ENCODE results near the gene ZNF280D. TPM values are rescaled to one million over a fixed set of nuclear protein-coding genes. Genes with fewer than 3 reads are reported as not detected.

ZNF280D gene
- total RNA-seq, 2 donors from 2014 or later, result 28.3 to 38.7 TPM

DNA sequence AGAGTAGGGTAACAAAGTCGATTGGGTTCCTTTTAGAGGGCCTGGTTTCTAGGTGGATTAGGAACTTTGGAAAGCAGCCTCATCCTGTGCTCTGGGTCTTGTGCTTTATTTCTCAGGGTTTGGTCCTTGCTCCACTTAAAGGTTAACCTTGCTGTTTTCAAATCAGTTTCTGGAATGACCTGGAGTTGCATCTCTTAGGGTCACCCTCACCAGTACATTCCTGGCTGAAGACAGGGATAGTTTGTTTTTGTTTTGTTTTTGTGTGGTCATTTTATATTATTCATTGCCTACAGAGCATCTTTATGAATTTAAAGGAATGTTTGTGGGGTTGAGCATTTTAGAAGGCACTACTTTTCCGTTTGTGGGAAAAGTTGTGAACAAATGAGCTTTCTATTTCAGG is 45.5 kb upstream of the ZNF280D start:
- H3K27me3 ChIP-seq, result no peaks in the 10 kb centered on the region
- intact Hi-C loops (cut with DNase I), result no loop called here
- 68 to 84% methylated on average over 2 of the region's 2 CpGs for WGBS, 2 donors
- TF ChIP-seq, protein P1, sequence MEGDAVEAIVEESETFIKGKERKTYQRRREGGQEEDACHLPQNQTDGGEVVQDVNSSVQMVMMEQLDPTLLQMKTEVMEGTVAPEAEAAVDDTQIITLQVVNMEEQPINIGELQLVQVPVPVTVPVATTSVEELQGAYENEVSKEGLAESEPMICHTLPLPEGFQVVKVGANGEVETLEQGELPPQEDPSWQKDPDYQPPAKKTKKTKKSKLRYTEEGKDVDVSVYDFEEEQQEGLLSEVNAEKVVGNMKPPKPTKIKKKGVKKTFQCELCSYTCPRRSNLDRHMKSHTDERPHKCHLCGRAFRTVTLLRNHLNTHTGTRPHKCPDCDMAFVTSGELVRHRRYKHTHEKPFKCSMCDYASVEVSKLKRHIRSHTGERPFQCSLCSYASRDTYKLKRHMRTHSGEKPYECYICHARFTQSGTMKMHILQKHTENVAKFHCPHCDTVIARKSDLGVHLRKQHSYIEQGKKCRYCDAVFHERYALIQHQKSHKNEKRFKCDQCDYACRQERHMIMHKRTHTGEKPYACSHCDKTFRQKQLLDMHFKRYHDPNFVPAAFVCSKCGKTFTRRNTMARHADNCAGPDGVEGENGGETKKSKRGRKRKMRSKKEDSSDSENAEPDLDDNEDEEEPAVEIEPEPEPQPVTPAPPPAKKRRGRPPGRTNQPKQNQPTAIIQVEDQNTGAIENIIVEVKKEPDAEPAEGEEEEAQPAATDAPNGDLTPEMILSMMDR (IDR thresholded peaks at IDR 0.05), result no peak
- TF ChIP-seq POLR2A (IDR thresholded peaks at IDR 0.05), result no peak
- ATAC-seq (no peak), DNase-seq (no peak)
- no peaks in the 10 kb centered on the region for H3K4me1 ChIP-seq
- H3K27ac ChIP-seq, result no peak overlapping the region
- H3K36me3 ChIP-seq (replicated peaks in 1 of 2; ENCODE audit: insufficient read depth in 1 of 2, low read depth in 2 of 2), result no peaks in the 10 kb centered on the region
- no peak overlapping the region for H3K4me3 ChIP-seq
- no peaks in the 10 kb centered on the region for H3K9me3 ChIP-seq

DNA sequence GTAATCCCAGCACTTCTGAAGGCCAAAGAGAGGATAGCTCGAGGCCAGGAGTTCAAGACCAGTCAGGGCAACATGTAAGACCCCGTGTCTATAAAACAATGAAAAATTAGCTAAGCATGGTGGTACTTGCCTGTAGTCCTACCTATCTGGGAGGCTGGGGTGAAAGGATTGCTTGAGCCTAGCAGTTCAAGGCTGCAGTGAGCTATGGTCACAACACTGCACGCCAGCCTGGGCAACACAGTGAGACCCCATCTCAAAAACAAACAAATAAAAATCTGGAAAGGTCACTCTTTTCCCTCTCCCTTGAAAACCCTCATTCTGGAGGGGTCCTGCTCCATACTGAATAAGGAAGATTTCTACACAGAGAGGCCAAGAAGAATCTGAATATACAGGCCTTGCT is 43.5 kb upstream of the ZNF280D start:
- Histone ChIP-seq H3K4me3 (no peak overlapping the region), H3K36me3 (replicated peaks in 1 of 2; ENCODE audit: insufficient read depth in 1 of 2, low read depth in 2 of 2) (no peaks in the 10 kb centered on the region), H3K9me3 (no peaks in the 10 kb centered on the region), H3K27me3 (no peaks in the 10 kb centered on the region), H3K4me1 (peaks cover 8% of the 10 kb centered on the region), H3K27ac (no peak overlapping the region)
- intact Hi-C loops (cut with DNase I), result no loop called here
- TF ChIP-seq POLR2A (IDR thresholded peaks at IDR 0.05), result no peak
- no peak for ATAC-seq
- WGBS, 2 donors, result 68 to 97% methylated on average over 3 of the region's 3 CpGs
- DNase-seq, result no peak

DNA sequence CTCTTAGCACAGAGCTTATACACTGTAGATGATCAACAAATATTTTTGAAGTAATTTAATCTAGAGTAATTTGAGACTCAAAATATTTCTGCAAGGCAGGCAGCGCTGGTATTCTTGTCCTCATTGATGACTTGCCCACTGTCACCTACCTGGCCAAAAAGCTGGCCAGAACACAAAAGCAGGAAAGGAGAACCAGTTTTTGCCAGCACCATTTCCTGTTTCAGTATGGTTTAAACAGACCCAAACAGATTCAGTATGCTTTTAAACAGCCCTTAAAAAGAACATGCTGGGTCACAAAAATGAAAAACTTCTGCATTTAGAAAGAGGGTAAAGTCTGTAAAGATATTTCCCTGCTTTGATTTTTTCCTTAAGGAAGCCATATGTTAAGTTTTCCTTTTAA is 42.3 kb upstream of the ZNF280D start:
- H3K9me3 ChIP-seq, result no peaks in the 10 kb centered on the region
- no peaks in the 10 kb centered on the region for H3K27me3 ChIP-seq
- no peaks in the 10 kb centered on the region for H3K36me3 ChIP-seq (replicated peaks in 1 of 2; ENCODE audit: insufficient read depth in 1 of 2, low read depth in 2 of 2)
- intact Hi-C loops (cut with DNase I), result no loop called here
- ATAC-seq, result no peak
- 52 to 58% methylated on average over 1 of the region's 1 CpG for WGBS, 2 donors
- H3K27ac ChIP-seq, result no peak overlapping the region
- peaks cover 8% of the 10 kb centered on the region for H3K4me1 ChIP-seq
- no peak for DNase-seq
- no peak for TF ChIP-seq POLR2A (IDR thresholded peaks at IDR 0.05)
- TF ChIP-seq, protein P1 (IDR thresholded peaks at IDR 0.05), result no peak
- H3K4me3 ChIP-seq, result no peak overlapping the region

DNA sequence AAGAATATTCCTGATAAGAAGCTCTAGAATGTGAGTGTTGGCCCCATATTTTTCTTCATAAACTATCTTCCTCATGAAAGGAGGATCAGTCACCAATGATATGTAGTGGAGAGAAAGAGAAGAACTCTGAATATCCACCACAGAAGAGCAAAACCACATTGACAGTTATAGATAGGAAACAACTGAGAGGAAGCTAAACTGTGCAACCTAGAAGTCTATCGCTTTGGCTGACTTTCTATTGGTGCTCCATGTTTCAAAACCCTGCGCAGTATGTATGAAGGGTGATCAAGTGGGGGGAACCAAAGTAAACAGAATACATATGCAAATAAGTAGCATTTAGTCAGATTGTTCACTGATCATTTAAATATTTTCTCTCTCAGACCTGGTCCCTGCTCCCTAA is 41.0 kb upstream of the ZNF280D start:
- TF ChIP-seq, protein P1 (IDR thresholded peaks at IDR 0.05), result no peak
- no peak for TF ChIP-seq POLR2A (IDR thresholded peaks at IDR 0.05)
- Histone ChIP-seq H3K27ac (no peak overlapping the region), H3K4me3 (no peak overlapping the region), H3K9me3 (no peaks in the 10 kb centered on the region), H3K27me3 (no peaks in the 10 kb centered on the region), H3K4me1 (peaks cover 8% of the 10 kb centered on the region), H3K36me3 (replicated peaks in 1 of 2; ENCODE audit: insufficient read depth in 1 of 2, low read depth in 2 of 2) (no peaks in the 10 kb centered on the region)
- ATAC-seq (no peak), DNase-seq (no peak)
- 74 to 95% methylated on average over 2 of the region's 2 CpGs for WGBS, 2 donors
- intact Hi-C loops (cut with DNase I), result no loop called here

DNA sequence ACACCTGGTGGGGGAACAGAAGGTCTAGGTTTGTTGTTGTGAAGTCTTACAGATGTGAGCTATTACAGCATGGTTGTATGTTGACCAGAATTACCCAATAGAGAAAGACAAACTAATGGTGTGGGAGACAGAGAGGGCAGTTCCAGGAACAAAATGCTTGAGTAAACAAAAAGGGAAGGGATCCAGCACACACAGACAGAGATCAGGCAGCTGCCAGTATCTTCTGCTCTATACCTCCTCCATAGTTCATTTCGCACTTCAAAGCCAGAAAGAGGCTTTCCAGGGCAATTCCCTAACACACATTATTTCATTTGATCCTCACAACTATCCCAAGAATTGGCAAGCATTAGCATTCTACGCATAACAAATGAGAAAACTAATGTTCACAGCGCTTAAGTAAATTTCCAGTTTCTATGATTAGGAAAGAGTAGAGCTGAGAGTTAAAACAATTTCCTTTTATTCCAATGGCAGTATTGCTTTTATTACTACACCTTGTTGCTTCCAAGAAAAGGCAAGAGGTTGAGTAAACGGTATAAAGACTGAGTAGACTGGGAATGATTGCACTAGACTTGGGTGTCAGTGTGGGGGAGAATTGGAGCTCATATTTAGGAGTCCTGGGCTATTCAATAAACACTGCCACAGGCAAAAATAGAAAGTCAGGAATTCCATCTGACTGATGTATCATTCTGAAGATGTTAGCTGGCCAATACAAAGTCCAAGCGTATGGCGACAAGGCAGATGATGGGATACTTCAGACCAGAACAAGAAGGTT is 39.7 kb upstream of the ZNF280D start:
- no peak overlapping the region for H3K4me3 ChIP-seq
- ATAC-seq, result peak; percentile 40
- 85 to 86% methylated on average over 6 of the region's 6 CpGs for WGBS, 2 donors
- no peaks in the 10 kb centered on the region for H3K36me3 ChIP-seq (replicated peaks in 1 of 2; ENCODE audit: insufficient read depth in 1 of 2, low read depth in 2 of 2)
- TF ChIP-seq, protein P1 (IDR thresholded peaks at IDR 0.05), result no peak
- TF ChIP-seq POLR2A (IDR thresholded peaks at IDR 0.05), result no peak
- intact Hi-C loops (cut with DNase I), result no loop called here
- H3K27ac ChIP-seq, result no peak overlapping the region
- DNase-seq, result no peak
- H3K9me3 ChIP-seq, result no peaks in the 10 kb centered on the region
- peaks cover 8% of the 10 kb centered on the region for H3K4me1 ChIP-seq
- H3K27me3 ChIP-seq, result no peaks in the 10 kb centered on the region
